ENCODE measurements around the gene KCNAB2. TPM values are rescaled to one million over a fixed set of nuclear protein-coding genes. Genes with fewer than 3 reads are reported as not detected.

Gene KCNAB2
- total RNA-seq, 2 donors from 2014 or later, result 9.3 to 14.3 TPM

- Histone ChIP-seq H3K4me3 (no peak overlapping the region), H3K36me3 (no peaks in the 10 kb centered on the region), H3K9me3 (no peaks in the 10 kb centered on the region), H3K27ac (no peak overlapping the region), H3K27me3 (no peaks in the 10 kb centered on the region), H3K4me1 (peaks cover 0 to 13% of the 10 kb centered on the region in 2 donors)
- TF ChIP-seq CTCF (IDR thresholded peaks at IDR 0.05), result no peak
- no peak for DNase-seq (ENCODE audit: low spot score)
Observed at GRCh38 chr1:6065093-6065858, 19.6 kb downstream of the KCNAB2 start.

- TF ChIP-seq CTCF (IDR thresholded peaks at IDR 0.05), result no peak
Observed at GRCh38 chr1:6066680-6067079, 21.0 kb downstream of the KCNAB2 start.

GRCh38 chr1:6068073-6068472, 22.4 kb downstream of the KCNAB2 start:
- TF ChIP-seq CTCF (IDR thresholded peaks at IDR 0.05), result no peak
- H3K4me3 ChIP-seq, result no peak overlapping the region

More at GRCh38 chr1:6066680-6067079, 21.0 kb downstream of the KCNAB2 start:
- Histone ChIP-seq H3K4me3 (no peak overlapping the region), H3K36me3 (no peaks in the 10 kb centered on the region), H3K27ac (no peak overlapping the region), H3K4me1 (peaks cover 0 to 13% of the 10 kb centered on the region in 2 donors), H3K27me3 (no peaks in the 10 kb centered on the region), H3K9me3 (no peaks in the 10 kb centered on the region)
- DNase-seq (ENCODE audit: low spot score), result no peak

GRCh38 chr1:6068932-6069331, 23.2 kb downstream of the KCNAB2 start:
- no peak for DNase-seq (ENCODE audit: low spot score)

More at GRCh38 chr1:6068073-6068472, 22.4 kb downstream of the KCNAB2 start:
- no peak overlapping the region for H3K27ac ChIP-seq
- H3K36me3 ChIP-seq, result no peaks in the 10 kb centered on the region
- H3K9me3 ChIP-seq, result no peaks in the 10 kb centered on the region
- H3K4me1 ChIP-seq, result peaks cover 0 to 13% of the 10 kb centered on the region in 2 donors
- no peak for DNase-seq (ENCODE audit: low spot score)
- no peaks in the 10 kb centered on the region for H3K27me3 ChIP-seq

GRCh38 chr1:6069573-6069972, 23.9 kb downstream of the KCNAB2 start:
- Histone ChIP-seq H3K4me1 (peaks cover 0 to 10% of the 10 kb centered on the region in 2 donors), H3K27ac (no peak overlapping the region), H3K27me3 (no peaks in the 10 kb centered on the region), H3K9me3 (no peaks in the 10 kb centered on the region), H3K4me3 (no peak overlapping the region), H3K36me3 (no peaks in the 10 kb centered on the region)
- DNase-seq (ENCODE audit: low spot score), result no peak
- no peak for TF ChIP-seq CTCF (IDR thresholded peaks at IDR 0.05)

More at GRCh38 chr1:6068932-6069331, 23.2 kb downstream of the KCNAB2 start:
- Histone ChIP-seq H3K36me3 (no peaks in the 10 kb centered on the region), H3K9me3 (no peaks in the 10 kb centered on the region), H3K4me3 (no peak overlapping the region), H3K4me1 (peaks cover 0 to 13% of the 10 kb centered on the region in 2 donors), H3K27me3 (no peaks in the 10 kb centered on the region), H3K27ac (no peak overlapping the region)
- TF ChIP-seq CTCF (IDR thresholded peaks at IDR 0.05), result no peak
